Activated CD8-positive, alpha-beta memory T cell treated with anti-CD3 and anti-CD28 coated beads, Interleukin-2, amount 10 ng/mL, durations not matched to agents 7 days and 5 days (primary cell): Measurements from ENCODE around the gene SYS1. TPM values are rescaled to one million over a fixed set of nuclear protein-coding genes. Genes with fewer than 3 reads are reported as not detected.

Experiments used
- ATAC-seq: fragments of 150-1000 bp; cut with Tn5 transposase; one replicate; pipeline ENCODE4 v1.10.0; 2021; ENCODE audit warnings: moderate library complexity
- CTCF ChIA-PET: fragments of 350-600 bp; sonication (Branson Sonifier 250); formaldehyde crosslinking; loops from one replicate; lab custom pipeline; 2021; ENCODE audit warnings: antibody characterized with exemption; lab: Charles Lee
- DNase-seq: peaks from one replicate; pipeline ENCODE4 v3.0.0-alpha.2; 2020
- H3K27ac Mint-ChIP-seq: one replicate; pipeline ENCODE4 v1.8.0; 2021; ENCODE audit warnings: mild to moderate bottlenecking, mixed read lengths
- H3K27me3 Mint-ChIP-seq: one replicate; pipeline ENCODE4 v1.8.0; 2021; ENCODE audit warnings: mixed read lengths
- H3K36me3 Mint-ChIP-seq: one replicate; pipeline ENCODE4 v1.8.0; 2021; ENCODE audit warnings: mild to moderate bottlenecking, mixed read lengths
- H3K4me1 Mint-ChIP-seq: one replicate; pipeline ENCODE4 v1.8.0; 2021; ENCODE audit warnings: mixed read lengths
- H3K4me3 Mint-ChIP-seq: one replicate; pipeline ENCODE4 v1.8.0; 2021; ENCODE audit warnings: mild to moderate bottlenecking, moderate library complexity, mixed read lengths
- H3K9me3 Mint-ChIP-seq: one replicate; pipeline ENCODE4 v1.8.0; 2022; ENCODE audit warnings: low read depth, mixed read lengths
- total RNA-seq, 2 experiments: library from RNA; stranded (reverse); gene quantifications; one replicate each; pipeline ENCODE4 v1.2.3, GENCODE V29; 2021

The SYS1 gene
- 10 to 100 TPM; 19.6 to 24.9 TPM for total RNA-seq

DNA sequence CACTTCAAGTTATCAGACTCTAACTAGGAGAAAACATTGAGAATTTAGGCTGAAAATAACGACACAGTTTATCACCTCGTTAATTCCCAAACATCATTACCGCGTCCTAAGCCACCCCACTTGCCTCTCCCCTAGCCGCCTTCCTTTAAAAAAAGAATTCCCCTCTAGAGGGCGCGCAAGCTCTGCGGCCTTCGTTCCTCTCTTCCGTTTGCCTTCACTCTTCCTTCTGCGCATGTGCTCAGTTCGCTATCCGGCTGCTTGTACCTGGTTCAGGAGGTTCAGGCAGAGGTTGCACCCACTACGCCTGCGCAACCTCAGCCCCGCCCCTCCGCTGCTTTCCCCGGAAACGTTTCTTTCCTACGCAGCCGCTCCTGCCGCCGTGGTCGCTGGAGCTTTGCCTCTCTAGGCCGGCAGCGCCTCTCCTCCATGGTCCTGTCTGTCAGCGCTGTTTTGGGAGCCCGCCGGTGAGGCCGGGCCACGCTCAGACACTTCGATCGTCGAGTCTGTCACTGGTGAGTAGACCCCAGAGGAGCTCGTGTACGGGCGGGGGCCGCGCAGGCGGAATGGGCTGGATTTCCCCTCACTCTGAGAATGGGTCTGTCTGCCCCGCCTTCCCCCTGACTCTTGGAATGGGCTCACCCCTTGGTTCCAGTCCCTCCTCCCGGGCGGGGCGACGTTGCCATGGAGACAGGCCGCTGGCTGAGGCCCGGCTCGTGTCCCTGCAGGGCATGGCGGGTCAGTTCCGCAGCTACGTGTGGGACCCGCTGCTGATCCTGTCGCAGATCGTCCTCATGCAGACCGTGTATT, at the start of gene SYS1:
SYS1 (plus strand) TSS at position 353 of the 807 bp plus-strand sequence; CDS start at position 729, 376 bp downstream.
- Mint-ChIP-seq H3K27ac (peak within 1 kb of the TSS; percentile 97), H3K4me3 (peak within 1 kb of the TSS; percentile 100), H3K36me3 (peaks cover 23% of the 10 kb centered on the region), H3K4me1 (peaks cover 52% of the 10 kb centered on the region), H3K27me3 (peaks cover 3% of the 10 kb centered on the region), H3K9me3 (no peaks in the 10 kb centered on the region)
- ATAC-seq (peak; percentile 92), DNase-seq (peak; percentile 99)
- CTCF ChIA-PET: interaction anchor here (0.7 to 19.3 kb wide), 32 partner anchors 10 to 606 kb away, joined by 3 to 478 read pairs (median 5); partner anchors contain the start of genes PIGT and SDC4

DNA sequence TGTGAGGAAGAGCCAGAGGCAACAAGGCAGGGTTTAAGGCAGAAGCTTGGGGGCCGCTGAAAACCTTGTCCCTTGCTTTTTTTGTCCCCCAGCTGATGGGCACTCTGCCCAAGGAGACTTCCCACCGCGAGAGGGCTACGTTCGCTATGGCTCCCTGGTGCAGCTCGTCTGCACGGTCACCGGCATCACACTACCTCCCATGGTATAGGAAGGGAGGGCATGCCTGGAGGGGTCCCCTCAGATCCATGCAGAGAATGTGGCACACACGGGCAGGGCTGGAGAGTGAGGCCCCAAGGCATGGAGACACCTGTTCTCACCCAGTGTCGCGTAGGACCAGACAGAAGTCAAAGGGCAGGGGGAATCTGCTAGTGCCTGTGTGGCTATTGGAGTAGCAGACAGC, 49.0 kb upstream of the SYS1 start:
- H3K9me3 Mint-ChIP-seq: no peaks in the 10 kb centered on the region
- no peaks in the 10 kb centered on the region for H3K36me3 Mint-ChIP-seq
- no peak for DNase-seq
- H3K27ac Mint-ChIP-seq: no peak overlapping the region
- no peak overlapping the region for H3K4me3 Mint-ChIP-seq
- H3K4me1 Mint-ChIP-seq: peaks cover 30% of the 10 kb centered on the region
- ATAC-seq: no peak
- CTCF ChIA-PET: interaction anchor here (1.0 to 5.4 kb wide), 7 partner anchors 10 to 457 kb away, joined by 3 to 71 read pairs (median 4); no protein-coding TSS in a partner anchor
- peaks cover 42% of the 10 kb centered on the region for H3K27me3 Mint-ChIP-seq

DNA sequence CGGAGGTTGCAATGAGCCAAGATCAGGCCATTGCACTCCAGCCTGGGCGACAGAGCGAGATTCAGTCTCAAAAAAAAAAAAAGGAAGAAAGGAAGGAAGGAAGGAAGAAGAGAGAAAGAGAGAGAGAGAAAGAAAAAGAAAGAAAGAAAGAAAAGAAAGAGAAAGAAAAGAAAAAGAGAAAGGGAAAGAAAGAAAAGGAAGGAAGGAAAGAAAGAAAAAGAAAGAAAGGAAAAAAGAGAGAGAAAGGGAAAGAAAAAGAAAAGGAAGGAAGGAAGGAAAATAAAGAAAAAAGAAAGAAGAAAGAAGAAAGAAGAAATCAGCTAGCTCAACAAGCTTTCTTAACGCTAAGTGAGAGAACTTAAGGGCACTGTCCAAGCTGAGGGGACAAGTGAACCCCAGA, 47.3 kb upstream of the SYS1 start:
- ATAC-seq (no peak), DNase-seq (no peak)
- Mint-ChIP-seq H3K9me3 (no peaks in the 10 kb centered on the region), H3K36me3 (no peaks in the 10 kb centered on the region), H3K4me1 (peaks cover 45% of the 10 kb centered on the region), H3K27me3 (peaks cover 37% of the 10 kb centered on the region), H3K27ac (no peak overlapping the region), H3K4me3 (no peak overlapping the region)
- CTCF ChIA-PET: interaction anchor here (0.6 to 5.4 kb wide), 9 partner anchors 10 to 134 kb away, joined by 3 to 71 read pairs (median 4); no protein-coding TSS in a partner anchor

DNA sequence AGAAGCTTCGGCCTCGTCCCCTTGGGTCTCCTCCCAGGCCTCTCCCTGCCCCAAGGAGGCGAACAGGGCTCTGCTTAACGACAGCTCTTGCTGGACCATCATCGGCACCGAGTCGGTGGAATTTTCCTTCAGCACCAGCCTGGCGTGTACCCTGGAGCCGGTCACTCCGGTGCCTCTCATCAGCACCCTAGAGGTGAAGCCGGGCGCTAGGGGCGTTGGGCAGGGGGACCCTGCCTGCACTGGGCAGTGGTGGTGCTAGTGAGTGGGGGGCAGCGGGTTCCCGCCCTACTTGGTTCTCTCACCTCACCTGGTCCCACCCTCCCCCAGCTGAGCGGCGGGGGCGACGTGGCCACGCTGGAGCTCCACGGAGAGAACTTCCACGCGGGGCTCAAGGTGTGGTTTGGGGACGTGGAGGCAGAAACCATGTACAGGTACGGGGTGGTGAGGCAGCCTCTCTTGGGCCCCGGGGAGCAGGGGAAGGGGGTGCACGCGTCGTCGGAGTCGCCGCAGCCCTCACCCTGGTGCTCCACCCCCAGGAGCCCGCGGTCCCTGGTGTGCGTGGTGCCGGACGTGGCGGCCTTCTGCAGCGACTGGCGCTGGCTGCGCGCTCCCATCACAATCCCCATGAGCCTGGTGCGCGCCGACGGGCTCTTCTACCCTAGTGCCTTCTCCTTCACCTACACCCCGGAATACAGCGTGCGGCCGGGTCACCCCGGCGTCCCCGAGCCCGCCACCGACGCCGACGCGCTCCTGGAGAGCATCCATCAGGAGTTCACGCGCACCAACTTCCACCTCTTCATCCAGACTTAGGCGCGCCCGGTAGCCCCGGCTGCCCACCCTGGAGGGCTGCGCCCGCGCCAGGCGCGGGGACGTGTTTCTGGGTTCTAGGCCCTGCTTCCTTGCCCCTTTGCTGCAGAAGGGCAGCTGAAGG, 46.5 kb upstream of the SYS1 start:
- Mint-ChIP-seq H3K27ac (no peak overlapping the region), H3K4me3 (no peak overlapping the region), H3K27me3 (peaks cover 29% of the 10 kb centered on the region), H3K36me3 (no peaks in the 10 kb centered on the region), H3K4me1 (peaks cover 48% of the 10 kb centered on the region), H3K9me3 (no peaks in the 10 kb centered on the region)
- DNase-seq (no peak), ATAC-seq (no peak)
- CTCF ChIA-PET: interaction anchor here (0.6 to 7.8 kb wide), 11 partner anchors 11 to 134 kb away, joined by 3 to 120 read pairs (median 10); partner anchors contain the start of genes SDC4 and SYS1

DNA sequence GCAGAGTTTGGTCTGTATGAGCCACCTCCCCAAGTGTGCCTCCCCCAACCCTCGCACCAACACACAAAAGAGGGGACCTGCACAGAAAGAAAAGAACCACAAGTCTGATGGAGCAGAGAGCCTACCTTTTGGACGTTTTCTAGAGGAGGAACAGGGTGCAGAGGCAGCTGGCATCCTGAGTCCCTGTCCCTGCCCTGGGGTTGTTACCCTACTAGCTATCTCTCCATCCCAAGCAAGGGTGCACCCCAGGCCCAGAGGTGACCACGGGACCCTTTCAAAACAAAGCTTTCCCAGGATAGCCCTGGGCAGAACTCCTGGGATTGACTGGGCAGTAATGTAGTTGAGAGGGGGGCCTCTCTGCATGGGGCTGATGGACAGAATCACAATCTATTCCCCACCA, 45.1 kb upstream of the SYS1 start:
- peaks cover 46% of the 10 kb centered on the region for H3K4me1 Mint-ChIP-seq
- H3K27me3 Mint-ChIP-seq: peaks cover 24% of the 10 kb centered on the region
- ATAC-seq (no peak), DNase-seq (no peak)
- no peak overlapping the region for H3K27ac Mint-ChIP-seq
- H3K4me3 Mint-ChIP-seq: no peak overlapping the region
- CTCF ChIA-PET: interaction anchor here (0.6 to 7.8 kb wide), 18 partner anchors 10 to 457 kb away, joined by 3 to 120 read pairs (median 14); partner anchors contain the start of genes MATN4, SDC4 and SYS1
- H3K9me3 Mint-ChIP-seq: no peaks in the 10 kb centered on the region
- no peaks in the 10 kb centered on the region for H3K36me3 Mint-ChIP-seq

DNA sequence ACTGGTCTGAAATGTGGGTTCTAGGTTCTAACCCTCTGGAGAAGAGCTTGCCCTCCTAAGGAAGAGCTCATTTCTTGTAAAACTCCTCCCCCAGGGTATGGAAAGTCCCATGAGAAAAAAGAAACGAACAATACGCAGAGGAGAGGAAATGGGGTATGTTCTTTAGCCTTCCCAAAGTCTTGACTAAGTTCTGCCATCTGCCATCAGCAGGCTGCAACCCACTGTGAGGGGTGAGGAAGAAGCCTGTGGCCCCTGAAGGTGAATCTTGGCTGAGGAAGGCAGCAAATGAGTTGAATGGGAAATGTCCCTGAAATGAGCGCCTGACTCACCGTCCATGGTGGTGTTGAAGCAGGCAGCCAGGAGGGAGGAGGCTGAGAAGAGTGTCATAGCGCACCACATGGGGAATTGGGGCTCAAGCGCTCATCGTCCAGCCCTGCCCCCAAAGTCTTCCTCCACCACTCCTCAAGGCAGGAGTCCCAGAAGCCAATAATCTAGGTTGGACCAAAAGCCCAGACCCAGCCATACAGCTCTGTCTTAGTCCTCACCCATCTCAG, 44.5 kb upstream of the SYS1 start:
- Mint-ChIP-seq H3K36me3 (no peaks in the 10 kb centered on the region), H3K4me1 (peaks cover 46% of the 10 kb centered on the region)
- DNase-seq: no peak

DNA sequence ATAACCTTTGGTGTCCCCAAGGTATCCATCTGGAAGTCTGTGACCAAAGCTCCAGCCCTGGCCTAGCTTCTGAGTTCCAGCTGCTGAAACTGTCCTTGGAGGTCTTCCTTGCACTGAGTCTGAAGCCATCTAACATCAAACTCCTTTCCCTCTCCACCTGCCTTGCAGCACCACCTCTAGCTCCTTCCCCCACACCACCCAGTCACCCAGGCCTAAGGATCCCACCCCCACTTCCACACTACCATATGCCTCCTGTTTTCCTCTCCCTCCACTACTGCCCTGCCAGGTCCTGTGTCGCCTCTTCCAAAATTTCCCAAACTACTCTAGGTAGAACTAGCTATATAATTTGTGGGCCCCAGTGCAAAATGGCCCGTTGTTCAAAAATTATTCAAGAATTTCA, 44.0 kb upstream of the SYS1 start:
- H3K4me3 Mint-ChIP-seq: no peak overlapping the region

More for the DNA sequence above, 44.5 kb upstream of the SYS1 start:
- no peak for ATAC-seq
- H3K27me3 Mint-ChIP-seq: peaks cover 24% of the 10 kb centered on the region
- no peak overlapping the region for H3K4me3 Mint-ChIP-seq
- CTCF ChIA-PET: interaction anchor here (0.7 to 7.8 kb wide), 32 partner anchors 11 to 516 kb away, joined by 3 to 120 read pairs (median 4); partner anchors contain the start of genes MATN4, SDC4, SNX21 and SYS1
- peak overlapping the region; percentile 73 for H3K27ac Mint-ChIP-seq
- no peaks in the 10 kb centered on the region for H3K9me3 Mint-ChIP-seq

DNA sequence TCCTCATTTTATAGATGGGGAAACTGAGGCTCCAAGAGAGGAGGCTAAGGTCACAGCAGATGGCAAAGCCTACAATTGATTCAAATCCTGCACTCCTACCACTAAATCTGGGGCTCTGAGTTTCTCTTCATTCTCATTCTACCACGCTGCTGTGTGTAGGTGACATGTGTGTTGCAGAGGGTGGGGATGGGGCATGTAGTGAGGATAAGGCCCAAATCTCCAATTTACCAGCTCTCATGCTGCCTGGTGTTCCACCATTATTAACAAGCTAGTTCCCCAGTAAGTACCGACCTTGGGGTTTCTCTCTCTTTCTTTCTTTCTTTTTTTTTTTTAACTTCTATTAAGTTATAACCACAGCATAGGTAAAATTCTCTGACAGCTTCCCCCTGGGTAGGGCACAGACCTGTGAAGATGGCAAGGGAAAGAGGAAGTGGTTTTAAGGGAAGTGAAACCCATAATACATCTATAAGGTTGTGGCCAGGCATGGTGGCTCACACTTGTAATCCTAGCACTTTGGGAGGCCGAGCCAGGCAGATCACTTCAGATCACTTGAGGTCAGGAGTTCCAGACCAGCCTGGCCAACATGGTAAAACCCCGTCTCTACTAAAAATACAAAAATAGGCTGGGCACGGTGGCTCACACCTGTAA, 41.9 kb upstream of the SYS1 start:
- DNase-seq (no peak), ATAC-seq (peak; percentile 53)
- CTCF ChIA-PET: interaction anchor here (0.7 to 7.8 kb wide), 14 partner anchors 9 to 450 kb away, joined by 3 to 120 read pairs (median 24); partner anchors contain the start of genes MATN4, SDC4 and SYS1
- Mint-ChIP-seq H3K4me1 (peaks cover 42% of the 10 kb centered on the region), H3K27me3 (peaks cover 8% of the 10 kb centered on the region), H3K36me3 (no peaks in the 10 kb centered on the region), H3K4me3 (no peak overlapping the region), H3K27ac (peak overlapping the region; percentile 49), H3K9me3 (no peaks in the 10 kb centered on the region)

More for the DNA sequence above, 44.0 kb upstream of the SYS1 start:
- H3K36me3 Mint-ChIP-seq: no peaks in the 10 kb centered on the region
- no peaks in the 10 kb centered on the region for H3K9me3 Mint-ChIP-seq
- peak overlapping the region; percentile 73 for H3K27ac Mint-ChIP-seq
- ATAC-seq (no peak), DNase-seq (no peak)
- H3K27me3 Mint-ChIP-seq: peaks cover 20% of the 10 kb centered on the region
- CTCF ChIA-PET: interaction anchor here (0.7 to 7.8 kb wide), 32 partner anchors 11 to 515 kb away, joined by 3 to 120 read pairs (median 5); partner anchors contain the start of genes MATN4, SDC4, SNX21 and SYS1
- peaks cover 46% of the 10 kb centered on the region for H3K4me1 Mint-ChIP-seq

DNA sequence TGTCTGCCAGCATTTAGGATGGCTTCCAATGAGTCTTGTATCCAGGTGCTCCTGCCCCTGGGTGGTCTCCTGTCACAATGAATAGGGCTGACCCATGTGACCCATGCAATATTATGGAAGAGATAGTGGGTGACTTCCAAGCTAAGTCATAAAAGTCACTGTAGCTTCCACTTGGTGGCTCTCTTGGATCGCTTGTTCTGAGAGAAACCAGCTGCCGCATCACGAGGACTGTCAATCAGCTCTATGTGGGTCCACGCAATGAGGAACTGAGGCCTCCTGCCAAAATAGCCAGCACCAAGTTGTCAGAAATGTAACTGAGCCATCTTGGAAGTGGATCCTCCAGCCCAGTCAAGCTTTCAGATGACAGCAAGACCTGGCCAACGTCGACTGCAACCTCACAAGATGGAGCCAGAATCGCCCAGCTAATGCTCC, 40.0 kb upstream of the SYS1 start:
- H3K36me3 Mint-ChIP-seq: peaks cover 2% of the 10 kb centered on the region
- H3K9me3 Mint-ChIP-seq: no peaks in the 10 kb centered on the region
- DNase-seq: no peak
- ATAC-seq: no peak
- H3K27me3 Mint-ChIP-seq: no peaks in the 10 kb centered on the region
- no peak overlapping the region for H3K4me3 Mint-ChIP-seq
- CTCF ChIA-PET: interaction anchor here (0.7 to 7.8 kb wide), 8 partner anchors 11 to 129 kb away, joined by 3 to 120 read pairs (median 39); partner anchors contain the start of gene SYS1
- peaks cover 35% of the 10 kb centered on the region for H3K4me1 Mint-ChIP-seq
- H3K27ac Mint-ChIP-seq: no peak overlapping the region

DNA sequence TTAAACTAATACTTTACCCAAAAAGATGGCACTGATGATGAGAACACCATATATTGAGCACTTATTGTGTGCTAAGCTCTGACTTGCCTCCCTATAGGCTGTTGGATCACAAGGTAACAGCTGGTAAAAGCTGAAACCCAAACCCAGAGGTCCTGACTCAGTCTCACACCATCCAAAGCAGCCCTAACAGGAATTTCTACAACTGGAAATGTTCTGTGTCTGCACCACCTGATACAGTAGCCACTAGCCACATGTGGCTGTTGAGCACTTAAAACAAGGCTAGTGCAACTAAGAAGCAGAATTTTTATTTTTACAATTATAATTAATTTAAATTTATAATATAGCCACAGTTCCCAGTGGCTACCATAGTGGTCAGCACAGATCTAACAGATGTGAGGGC, 39.2 kb upstream of the SYS1 start:
- Mint-ChIP-seq H3K27ac (no peak overlapping the region), H3K9me3 (no peaks in the 10 kb centered on the region), H3K36me3 (peaks cover 2% of the 10 kb centered on the region), H3K4me3 (no peak overlapping the region), H3K4me1 (peaks cover 28% of the 10 kb centered on the region), H3K27me3 (no peaks in the 10 kb centered on the region)
- CTCF ChIA-PET: interaction anchor here (1.0 to 7.8 kb wide), 4 partner anchors 17 to 113 kb away, joined by 3 to 120 read pairs (median 77); partner anchors contain the start of gene SYS1
- DNase-seq: no peak
- no peak for ATAC-seq

DNA sequence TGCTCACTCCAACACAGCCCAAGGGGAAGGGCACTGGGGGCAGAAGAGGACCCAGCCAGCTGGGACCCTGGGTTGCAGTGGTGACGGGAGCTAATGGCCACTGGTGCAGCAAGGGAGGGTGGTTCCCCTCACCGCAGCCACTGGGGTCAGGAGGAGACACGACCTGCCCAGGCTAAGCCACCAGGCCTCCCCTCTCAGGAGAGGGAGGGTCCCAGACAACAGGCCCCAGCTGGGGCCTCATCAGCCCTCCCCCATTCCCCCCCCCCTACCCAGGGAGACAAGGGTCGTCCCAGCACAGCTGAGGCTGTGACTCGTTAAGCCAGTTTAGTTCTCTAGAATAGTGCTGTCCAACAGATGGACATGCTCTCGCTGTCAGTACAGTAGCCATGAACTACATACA, 37.6 kb upstream of the SYS1 start:
- Mint-ChIP-seq H3K4me3 (no peak overlapping the region), H3K9me3 (no peaks in the 10 kb centered on the region)

DNA sequence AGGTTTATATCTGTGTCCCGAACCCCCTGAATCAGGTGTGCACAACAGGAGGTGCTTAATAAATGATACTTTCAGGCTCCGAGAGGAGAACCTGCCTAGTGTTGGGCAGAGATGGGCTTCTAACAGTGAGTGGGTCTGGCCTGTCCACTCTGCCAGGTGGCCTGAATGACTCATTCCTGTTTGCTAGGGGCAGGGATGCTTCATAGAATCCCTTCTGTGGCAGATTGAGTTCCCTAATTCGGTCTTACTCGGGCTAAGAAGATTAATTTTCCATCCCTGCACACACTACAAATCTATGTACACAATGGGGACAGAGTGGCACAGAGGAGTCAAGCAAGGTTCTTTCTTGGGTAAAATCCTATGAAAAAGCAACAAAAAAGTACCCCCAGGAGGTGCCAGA, 34.5 kb upstream of the SYS1 start:
- no peaks in the 10 kb centered on the region for H3K9me3 Mint-ChIP-seq
- no peak for ATAC-seq
- no peak for DNase-seq
- peaks cover 4% of the 10 kb centered on the region for H3K36me3 Mint-ChIP-seq
- H3K4me3 Mint-ChIP-seq: no peak overlapping the region
- CTCF ChIA-PET: interaction anchor here (2.2 kb wide), 1 partner anchor 35 kb away, joined by 8 read pairs; no protein-coding TSS in a partner anchor
- H3K27ac Mint-ChIP-seq: no peak overlapping the region
- H3K4me1 Mint-ChIP-seq: no peaks in the 10 kb centered on the region
- H3K27me3 Mint-ChIP-seq: no peaks in the 10 kb centered on the region

More for the DNA sequence above, 37.6 kb upstream of the SYS1 start:
- no peak for DNase-seq
- peaks cover 2% of the 10 kb centered on the region for H3K36me3 Mint-ChIP-seq
- no peak for ATAC-seq
- no peak overlapping the region for H3K27ac Mint-ChIP-seq
- CTCF ChIA-PET: interaction anchor here (1.0 to 1.4 kb wide), 3 partner anchors 13 to 32 kb away, joined by 3 to 5 read pairs (median 3); no protein-coding TSS in a partner anchor
- peaks cover 13% of the 10 kb centered on the region for H3K4me1 Mint-ChIP-seq
- no peaks in the 10 kb centered on the region for H3K27me3 Mint-ChIP-seq
